Neural progenitor cell (in vitro differentiated cells): ENCODE measurements around the gene USH1G. TPM values are rescaled to one million over a fixed set of nuclear protein-coding genes. Genes with fewer than 3 reads are reported as not detected.
"Not testable (repeated sequence)": the region's sequence is repeated elsewhere in the genome, so short reads cannot be mapped to it uniquely, and the experiment has no call there.

Experiments used
- DNase-seq: peaks from one replicate; pipeline ENCODE4 v3.0.0-alpha.2; 2016; ENCODE audit warnings: low spot score
- H2AFZ ChIP-seq: fragments of 200-600 bp; sonication (generic); replicated peaks from 2 replicates; pipeline ENCODE4 v1.6.1; 2016; ENCODE audit warnings: antibody characterized with exemption
- H3F3A ChIP-seq: fragments of 200-600 bp; sonication (generic); 2 replicates; pipeline ENCODE4 v1.6.1; 2016; ENCODE audit warnings: antibody characterized with exemption, low read depth
- H3K27ac ChIP-seq: fragments of 200-600 bp; sonication (generic); 2 replicates; pipeline ENCODE4 v1.5.1; 2016; ENCODE audit warnings: mild to moderate bottlenecking
- H3K27me3 ChIP-seq: fragments of 200-600 bp; sonication (generic); 2 replicates; pipeline ENCODE4 v1.6.1; 2016; ENCODE audit warnings: mild to moderate bottlenecking, moderate library complexity
- H3K36me3 ChIP-seq: fragments of 200-600 bp; sonication (generic); 2 replicates; pipeline ENCODE4 v1.5.1; 2016
- H3K4me1 ChIP-seq: fragments of 200-600 bp; sonication (generic); 2 replicates; pipeline ENCODE4 v1.6.1; 2016; ENCODE audit warnings: mixed run types
- H3K4me2 ChIP-seq: fragments of 200-600 bp; sonication (generic); 2 replicates; pipeline ENCODE4 v1.6.1; 2016
- H3K4me3 ChIP-seq: fragments of 200-600 bp; sonication (generic); 2 replicates; pipeline ENCODE4 v1.5.1; 2016
- H3K79me2 ChIP-seq: fragments of 200-600 bp; sonication (generic); 2 replicates; pipeline ENCODE4 v1.6.1; 2016; ENCODE audit warnings: low read depth
- H3K9ac ChIP-seq: fragments of 200-600 bp; sonication (generic); 2 replicates; pipeline ENCODE4 v1.6.1; 2016
- H3K9me3 ChIP-seq: fragments of 200-600 bp; sonication (generic); 2 replicates; pipeline ENCODE4 v1.5.1; 2016; ENCODE audit warnings: low read depth
- H4K20me1 ChIP-seq: fragments of 200-600 bp; sonication (generic); 2 replicates; pipeline ENCODE4 v1.6.1; 2016; ENCODE audit warnings: low read depth
- H3K27ac Mint-ChIP-seq: 3 replicates; pipeline ENCODE4 v1.8.0; 2021; ENCODE audit warnings: mixed read lengths
- H3K27me3 Mint-ChIP-seq: 2 replicates; pipeline ENCODE4 v1.8.0; 2022; ENCODE audit warnings: low read depth, mild to moderate bottlenecking, inconsistent platforms, moderate library complexity, mixed read lengths; ENCODE audit not compliant: insufficient read depth
- H3K36me3 Mint-ChIP-seq: 3 replicates; pipeline ENCODE4 v1.8.0; 2021; ENCODE audit warnings: mixed read lengths
- H3K4me1 Mint-ChIP-seq: 3 replicates; pipeline ENCODE4 v1.8.0; 2021; ENCODE audit warnings: mixed read lengths
- H3K4me3 Mint-ChIP-seq: 3 replicates; pipeline ENCODE4 v1.8.0; 2021; ENCODE audit warnings: mild to moderate bottlenecking, moderate library complexity, mixed read lengths
- H3K9me3 Mint-ChIP-seq: 3 replicates; pipeline ENCODE4 v1.8.0; 2020; ENCODE audit warnings: mixed read lengths
- EZH2 ChIP-seq: fragments of 200-600 bp; sonication (generic); IDR thresholded peaks from 2 replicates; pipeline ENCODE4 v1.6.1; 2017; ENCODE audit warnings: antibody characterized with exemption, mild to moderate bottlenecking, moderate library complexity
- EZH2phosphoT487 ChIP-seq: fragments of 200-600 bp; sonication (generic); IDR thresholded peaks from 2 replicates; pipeline ENCODE4 v1.6.1; 2017; ENCODE audit warnings: antibody characterized with exemption
- total RNA-seq: library from RNA; depleted of rRNA; stranded (reverse); fragments of >200 nt; gene quantifications from 2 replicates; pipeline ENCODE4 v1.2.3, GENCODE V29; 2015; ENCODE audit warnings: low replicate concordance
- TF ChIP-seq, protein P1 (sequence below): fragments of 200-600 bp; sonication (generic); IDR thresholded peaks from 2 replicates; pipeline ENCODE4 v1.5.1; 2017; ENCODE audit warnings: antibody characterized with exemption, mild to moderate bottlenecking

The USH1G gene
- total RNA-seq, 1 donor from 2014 or later, result not detected

DNA sequence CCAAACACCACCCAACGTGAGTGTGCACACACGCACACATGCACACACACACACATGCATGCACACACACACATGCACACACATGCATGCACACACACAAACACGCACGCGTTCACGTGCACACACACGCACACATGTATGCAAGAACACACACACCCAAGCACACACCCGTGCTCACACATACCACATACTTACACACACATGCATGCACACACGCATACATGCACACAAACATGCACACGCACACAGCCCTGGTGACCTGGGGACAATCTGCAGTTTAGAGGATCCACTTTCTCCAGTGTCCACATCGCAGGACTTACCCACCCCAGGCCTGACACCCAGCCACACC lies 6.2 kb downstream of the USH1G start:
- H3F3A ChIP-seq, result no peaks in the 10 kb centered on the region
- Mint-ChIP-seq H3K4me3 (peak overlapping the region; percentile 30), H3K27ac (peak overlapping the region; percentile 79), H3K27me3 (peaks cover 23% of the 10 kb centered on the region), H3K9me3 (peaks cover 6% of the 10 kb centered on the region), H3K36me3 (no peaks in the 10 kb centered on the region), H3K4me1 (peaks cover 19% of the 10 kb centered on the region)
- no peak overlapping the region for H3K9ac ChIP-seq
- no peak overlapping the region for H3K4me2 ChIP-seq
- no peaks in the 10 kb centered on the region for H4K20me1 ChIP-seq
- DNase-seq, result no peak
- no peaks in the 10 kb centered on the region for H3K36me3 ChIP-seq
- H2AFZ ChIP-seq, result no peak overlapping the region
- peaks cover 6% of the 10 kb centered on the region for H3K27me3 ChIP-seq
- no peaks in the 10 kb centered on the region for H3K79me2 ChIP-seq
- TF ChIP-seq EZH2phosphoT487 (no peak), EZH2 (no peak)
- TF ChIP-seq, protein P1, sequence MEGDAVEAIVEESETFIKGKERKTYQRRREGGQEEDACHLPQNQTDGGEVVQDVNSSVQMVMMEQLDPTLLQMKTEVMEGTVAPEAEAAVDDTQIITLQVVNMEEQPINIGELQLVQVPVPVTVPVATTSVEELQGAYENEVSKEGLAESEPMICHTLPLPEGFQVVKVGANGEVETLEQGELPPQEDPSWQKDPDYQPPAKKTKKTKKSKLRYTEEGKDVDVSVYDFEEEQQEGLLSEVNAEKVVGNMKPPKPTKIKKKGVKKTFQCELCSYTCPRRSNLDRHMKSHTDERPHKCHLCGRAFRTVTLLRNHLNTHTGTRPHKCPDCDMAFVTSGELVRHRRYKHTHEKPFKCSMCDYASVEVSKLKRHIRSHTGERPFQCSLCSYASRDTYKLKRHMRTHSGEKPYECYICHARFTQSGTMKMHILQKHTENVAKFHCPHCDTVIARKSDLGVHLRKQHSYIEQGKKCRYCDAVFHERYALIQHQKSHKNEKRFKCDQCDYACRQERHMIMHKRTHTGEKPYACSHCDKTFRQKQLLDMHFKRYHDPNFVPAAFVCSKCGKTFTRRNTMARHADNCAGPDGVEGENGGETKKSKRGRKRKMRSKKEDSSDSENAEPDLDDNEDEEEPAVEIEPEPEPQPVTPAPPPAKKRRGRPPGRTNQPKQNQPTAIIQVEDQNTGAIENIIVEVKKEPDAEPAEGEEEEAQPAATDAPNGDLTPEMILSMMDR, result no peak
- no peak overlapping the region for H3K4me3 ChIP-seq
- H3K27ac ChIP-seq, result no peak overlapping the region
- H3K9me3 ChIP-seq, result no peaks in the 10 kb centered on the region
- no peaks in the 10 kb centered on the region for H3K4me1 ChIP-seq

DNA sequence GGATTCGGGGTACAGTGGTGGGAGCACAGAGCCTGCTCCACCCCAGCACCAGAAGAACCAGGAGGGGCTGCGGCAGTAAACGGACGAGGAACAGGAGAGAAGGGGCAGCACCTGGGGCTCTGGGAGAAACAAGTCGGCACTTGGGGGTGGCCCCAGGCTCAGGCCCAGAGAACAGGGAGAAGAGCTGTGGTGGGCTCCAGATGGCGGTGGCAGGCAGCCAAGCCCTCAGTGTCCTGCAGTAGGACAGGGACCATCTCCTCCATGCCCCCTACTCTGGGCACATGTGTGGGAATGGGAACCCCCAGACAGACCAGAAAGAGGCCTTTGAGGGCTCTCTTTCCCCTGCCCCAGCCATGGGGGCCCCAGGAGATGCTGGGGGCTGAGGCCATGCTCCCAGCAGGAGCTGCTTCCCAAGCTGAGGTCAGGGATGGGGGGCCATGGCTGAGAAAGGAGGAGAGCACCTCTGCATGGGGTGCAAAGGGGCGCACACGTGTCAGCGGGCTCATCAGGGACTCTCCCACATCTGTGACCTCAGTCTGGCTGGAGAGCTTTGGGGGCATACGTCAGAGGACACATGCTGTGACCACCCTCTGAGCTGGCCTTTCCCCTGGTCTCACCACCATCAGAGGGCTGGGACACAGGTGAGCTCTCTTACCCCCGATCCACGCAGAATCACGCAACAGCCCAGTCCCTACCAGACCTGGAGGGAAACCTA lies 6.8 kb downstream of the USH1G start:
- Mint-ChIP-seq H3K4me3 (peak overlapping the region; percentile 30), H3K4me1 (peaks cover 24% of the 10 kb centered on the region), H3K36me3 (no peaks in the 10 kb centered on the region), H3K9me3 (peaks cover 6% of the 10 kb centered on the region), H3K27ac (peak overlapping the region; percentile 88), H3K27me3 (peaks cover 23% of the 10 kb centered on the region)
- Histone ChIP-seq H3K27ac (no peak overlapping the region), H3K27me3 (peaks cover under 1% of the 10 kb centered on the region), H3K9ac (no peak overlapping the region), H3K4me1 (no peaks in the 10 kb centered on the region), H3K36me3 (no peaks in the 10 kb centered on the region), H3K9me3 (no peaks in the 10 kb centered on the region), H3K79me2 (no peaks in the 10 kb centered on the region), H2AFZ (no peak overlapping the region), H3K4me2 (no peak overlapping the region), H3F3A (no peaks in the 10 kb centered on the region), H3K4me3 (no peak overlapping the region), H4K20me1 (no peaks in the 10 kb centered on the region)
- no peak for DNase-seq
- TF ChIP-seq EZH2 (no peak), EZH2phosphoT487 (no peak)
- TF ChIP-seq, protein P1, result no peak

DNA sequence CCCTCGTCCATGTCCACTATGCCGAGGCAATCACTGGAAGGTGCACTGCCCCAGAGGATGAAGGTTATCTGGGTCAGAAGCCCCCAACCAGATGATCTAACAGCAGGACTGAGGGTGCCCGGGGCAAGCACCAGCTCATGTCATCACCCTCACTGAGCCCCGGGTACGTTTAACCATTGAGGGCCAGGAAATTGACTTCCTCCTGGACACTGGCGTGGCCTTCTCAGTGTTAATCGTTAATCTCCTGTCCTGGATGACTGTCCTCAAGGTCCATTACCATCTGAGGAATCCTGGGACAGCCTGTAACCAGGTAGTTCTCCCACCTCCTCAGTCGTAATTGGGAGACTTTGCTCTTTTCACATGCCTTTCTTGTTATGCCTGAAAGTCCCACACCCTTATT lies 11.6 kb downstream of the USH1G start:
- H2AFZ ChIP-seq, H3K4me3 Mint-ChIP-seq, H3K9me3 ChIP-seq, H3K27me3 ChIP-seq, DNase-seq, H3K27ac ChIP-seq, H3K4me2 ChIP-seq, H3F3A ChIP-seq, H3K27ac Mint-ChIP-seq, H3K9ac ChIP-seq, H3K4me1 ChIP-seq, H3K9me3 Mint-ChIP-seq, H3K79me2 ChIP-seq, H3K4me3 ChIP-seq, H4K20me1 ChIP-seq, H3K36me3 ChIP-seq, H3K36me3 Mint-ChIP-seq: not testable (repeated sequence)
- peaks cover 28% of the 10 kb centered on the region for H3K4me1 Mint-ChIP-seq
- peaks cover 21% of the 10 kb centered on the region for H3K27me3 Mint-ChIP-seq

DNA sequence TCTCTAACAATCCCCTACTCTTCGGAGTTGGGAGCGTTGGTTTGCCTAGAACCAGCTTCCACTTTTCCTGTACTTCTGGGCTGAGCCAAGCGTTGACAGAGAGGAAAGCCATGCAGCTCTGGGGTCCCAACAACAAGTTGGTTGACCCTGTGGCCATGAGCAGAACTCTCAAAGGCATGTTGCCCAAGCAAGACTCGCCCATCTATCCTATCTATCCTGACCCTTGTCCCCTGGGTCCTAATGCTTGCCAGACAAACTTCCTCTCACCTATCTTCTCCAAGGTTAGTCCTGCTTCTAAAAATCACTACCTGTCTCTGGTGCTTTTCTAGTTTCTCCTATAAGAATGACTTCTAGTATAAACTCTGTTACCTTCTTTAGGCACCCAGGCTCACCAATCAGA lies 14.0 kb downstream of the USH1G start:
- H3K27ac Mint-ChIP-seq, H3K4me1 ChIP-seq, H3K4me3 ChIP-seq, H3K9ac ChIP-seq, H3K27ac ChIP-seq, H3K36me3 Mint-ChIP-seq, H3K4me3 Mint-ChIP-seq, H4K20me1 ChIP-seq, H3K27me3 ChIP-seq, H3F3A ChIP-seq, H3K36me3 ChIP-seq, H3K79me2 ChIP-seq, H3K9me3 ChIP-seq, H3K4me2 ChIP-seq, DNase-seq, H3K9me3 Mint-ChIP-seq: not testable (repeated sequence)
- H2AFZ ChIP-seq, result peak overlapping the region; percentile 63
- peaks cover 19% of the 10 kb centered on the region for H3K27me3 Mint-ChIP-seq
- H3K4me1 Mint-ChIP-seq, result peaks cover 26% of the 10 kb centered on the region
